ENCODE data around the gene CLTA.
A peak's percentile ranks its signal among the peaks of the same experiment; 100 is the strongest.

The CLTA gene, protein sequence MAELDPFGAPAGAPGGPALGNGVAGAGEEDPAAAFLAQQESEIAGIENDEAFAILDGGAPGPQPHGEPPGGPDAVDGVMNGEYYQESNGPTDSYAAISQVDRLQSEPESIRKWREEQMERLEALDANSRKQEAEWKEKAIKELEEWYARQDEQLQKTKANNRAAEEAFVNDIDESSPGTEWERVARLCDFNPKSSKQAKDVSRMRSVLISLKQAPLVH

DNA sequence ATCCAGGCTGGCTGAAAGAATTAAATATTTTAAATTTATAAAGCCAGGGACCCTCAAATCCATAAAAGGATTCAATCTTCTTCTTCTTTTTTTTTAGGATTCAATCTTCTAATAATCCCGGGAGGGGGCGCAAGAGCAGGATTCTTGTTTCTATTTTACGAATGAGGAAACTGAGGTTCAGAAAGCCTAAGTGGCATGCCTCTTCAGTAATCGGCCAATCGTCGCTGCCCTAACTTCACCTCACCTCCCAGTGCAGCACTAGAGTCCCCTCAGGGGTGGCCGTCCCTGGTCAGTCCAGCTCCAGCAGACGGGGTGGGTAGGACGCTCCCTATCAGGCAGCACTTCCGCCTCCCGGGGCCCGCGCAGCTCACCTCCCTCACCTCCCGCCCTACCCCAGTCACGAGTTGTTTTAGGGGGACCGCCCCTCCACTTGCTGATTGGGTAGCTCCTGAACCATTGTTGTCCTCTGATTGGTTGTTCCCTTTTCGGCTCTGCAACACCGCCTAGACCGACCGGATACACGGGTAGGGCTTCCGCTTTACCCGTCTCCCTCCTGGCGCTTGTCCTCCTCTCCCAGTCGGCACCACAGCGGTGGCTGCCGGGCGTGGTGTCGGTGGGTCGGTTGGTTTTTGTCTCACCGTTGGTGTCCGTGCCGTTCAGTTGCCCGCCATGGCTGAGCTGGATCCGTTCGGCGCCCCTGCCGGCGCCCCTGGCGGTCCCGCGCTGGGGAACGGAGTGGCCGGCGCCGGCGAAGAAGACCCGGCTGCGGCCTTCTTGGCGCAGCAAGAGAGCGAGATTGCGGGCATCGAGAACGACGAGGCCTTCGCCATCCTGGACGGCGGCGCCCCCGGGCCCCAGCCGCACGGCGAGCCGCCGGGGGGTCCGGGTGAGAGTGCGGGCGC is at the start of gene CLTA:
CLTA (plus strand) TSS at position 534 of the 902 bp plus-strand sequence; CDS start at position 670, 136 bp downstream.
- DNase-seq (ENCODE audit: low read depth, low spot score) = peak; percentile 94

DNA sequence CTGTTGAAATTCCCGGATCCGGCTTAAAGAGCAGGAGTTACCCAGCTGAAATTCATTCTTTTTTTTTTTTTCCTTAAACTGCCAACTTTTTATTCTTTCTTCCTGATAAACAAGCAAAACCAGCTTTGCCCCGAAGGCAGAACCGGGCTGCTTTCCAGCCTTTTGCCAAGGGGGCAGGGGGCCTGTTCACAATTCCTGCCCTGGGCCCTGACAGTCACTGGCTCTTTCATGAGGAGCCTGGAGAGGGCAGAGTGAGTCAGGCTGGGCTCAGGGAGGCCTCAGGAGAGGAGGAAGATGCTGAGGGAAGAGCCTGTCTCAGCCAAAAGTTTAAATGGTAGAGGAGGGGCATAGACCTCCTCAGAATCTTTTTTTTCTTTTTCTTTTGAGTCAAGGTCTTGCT is 49.4 kb upstream of the CLTA start:
- DNase-seq (ENCODE audit: low read depth, low spot score) = no peak

DNA sequence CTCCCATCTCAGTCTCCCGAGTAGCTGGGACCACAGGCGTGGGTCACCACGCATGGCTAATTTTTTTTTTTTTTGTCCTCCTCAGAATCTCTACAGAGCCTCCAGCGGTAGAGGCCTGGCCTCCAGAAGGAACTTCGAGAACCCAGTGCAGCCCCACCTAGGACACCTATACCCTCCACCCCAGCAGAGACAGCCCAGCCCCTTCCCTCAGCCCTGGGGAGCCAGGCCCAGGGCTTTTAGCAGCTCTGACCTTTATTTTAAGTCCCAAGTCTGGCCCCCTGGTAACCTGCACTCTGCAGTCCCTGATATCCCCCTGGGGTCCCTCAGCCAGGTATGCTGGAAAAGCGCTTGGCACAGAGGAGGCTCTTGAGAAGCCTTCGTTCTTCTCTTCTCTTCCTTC is 49.0 kb upstream of the CLTA start:
- no peak for DNase-seq (ENCODE audit: low read depth, low spot score)

DNA sequence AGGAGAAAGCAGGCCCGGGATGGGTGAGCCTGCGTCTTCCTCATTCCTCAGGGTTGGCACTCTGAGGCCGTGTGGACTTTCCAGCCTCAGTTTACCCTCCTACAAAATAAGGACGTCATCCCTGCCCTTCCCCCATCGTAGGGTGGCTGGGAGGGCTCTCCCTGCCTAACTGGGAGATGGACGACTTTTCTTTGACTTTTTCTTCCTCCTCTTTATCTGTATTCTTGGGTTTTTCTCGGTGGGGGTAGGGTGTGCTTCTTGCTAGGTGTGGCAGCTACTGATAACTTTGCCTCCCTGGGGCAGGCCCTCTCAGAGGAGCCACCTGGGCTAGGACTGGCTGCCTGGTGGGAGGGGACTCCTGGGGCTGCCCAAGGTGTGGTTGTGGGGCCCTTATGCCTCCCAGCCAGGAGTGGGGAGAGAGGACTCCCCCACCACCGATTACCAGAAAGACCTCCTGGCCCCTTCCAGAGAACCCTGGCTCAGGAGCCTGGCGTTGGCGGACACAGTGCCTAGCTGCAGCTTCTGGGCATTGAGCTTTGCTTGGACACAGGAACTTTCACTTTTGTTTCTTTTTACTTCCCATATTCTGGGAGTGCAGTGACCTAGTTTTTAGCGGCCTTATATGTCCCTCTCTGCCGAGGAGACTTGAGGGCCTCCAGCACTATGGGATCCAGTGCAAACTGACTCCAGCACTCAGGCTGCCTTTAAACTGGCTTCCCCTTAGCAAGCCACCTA is 48.0 kb upstream of the CLTA start:
- no peak for DNase-seq (ENCODE audit: low read depth, low spot score)

DNA sequence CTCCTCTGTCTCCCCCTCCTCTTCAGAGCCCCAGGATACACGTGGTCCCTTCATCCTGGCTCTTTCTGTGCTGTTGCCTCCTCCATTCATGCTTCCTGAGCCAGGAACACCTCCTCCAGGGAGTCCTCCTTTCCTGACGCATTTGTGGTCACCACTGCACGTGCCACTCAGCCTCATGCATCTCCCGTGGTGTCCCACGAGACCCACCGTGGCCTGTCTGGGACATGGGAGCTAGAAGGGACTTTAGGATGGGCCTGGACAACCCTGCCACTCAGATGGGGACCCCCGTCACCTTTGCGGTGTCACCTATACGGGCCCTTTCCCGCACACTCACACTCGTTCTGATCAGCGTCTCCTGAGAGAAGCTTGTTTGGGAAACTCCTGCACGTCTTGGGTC is 47.5 kb upstream of the CLTA start:
- DNase-seq (ENCODE audit: low read depth, low spot score) = no peak

DNA sequence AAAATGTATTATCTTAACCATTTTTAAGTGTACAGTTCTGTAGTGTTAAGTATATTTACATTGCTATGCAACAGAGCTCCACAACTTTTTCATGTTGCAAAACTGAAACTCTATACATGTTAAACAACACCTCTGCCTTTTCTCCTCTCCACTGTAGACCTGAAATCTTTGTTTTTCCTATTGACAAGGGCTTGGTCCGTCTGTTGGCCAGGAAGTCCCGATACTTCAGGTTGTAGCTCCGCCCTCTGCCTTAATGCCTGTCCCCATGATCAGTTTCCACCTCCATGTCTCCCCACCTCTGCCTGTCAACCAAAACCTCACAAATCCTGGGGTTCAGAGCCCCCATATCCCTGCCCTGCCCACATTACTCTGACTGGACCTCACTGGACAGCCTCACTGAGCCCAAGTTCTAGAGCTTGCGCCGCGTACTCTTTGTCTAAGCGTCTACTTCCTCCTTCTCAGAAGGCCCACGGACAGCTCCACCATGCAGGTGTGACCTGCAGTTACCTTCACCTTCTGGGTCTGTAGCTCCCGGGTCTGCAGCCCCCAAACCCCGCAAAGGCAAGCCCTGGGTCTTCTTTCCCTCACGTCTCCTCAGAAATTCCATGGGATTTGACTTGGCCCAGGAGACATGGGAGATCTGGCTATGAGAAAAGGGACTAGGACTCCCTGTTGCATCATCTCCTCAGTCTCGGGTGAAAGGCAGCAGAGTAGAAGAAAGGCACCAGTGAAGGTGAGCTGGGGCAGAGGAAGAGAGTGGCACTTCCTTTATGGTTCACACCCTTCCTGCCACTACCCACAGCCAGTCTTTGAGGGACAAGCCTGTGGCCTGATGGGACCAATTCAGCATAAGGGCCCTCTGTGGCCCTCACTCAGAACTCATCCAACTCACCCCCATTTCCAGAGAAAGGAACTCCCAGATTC is 46.1 kb upstream of the CLTA start:
- DNase-seq (ENCODE audit: low read depth, low spot score) = no peak

DNA sequence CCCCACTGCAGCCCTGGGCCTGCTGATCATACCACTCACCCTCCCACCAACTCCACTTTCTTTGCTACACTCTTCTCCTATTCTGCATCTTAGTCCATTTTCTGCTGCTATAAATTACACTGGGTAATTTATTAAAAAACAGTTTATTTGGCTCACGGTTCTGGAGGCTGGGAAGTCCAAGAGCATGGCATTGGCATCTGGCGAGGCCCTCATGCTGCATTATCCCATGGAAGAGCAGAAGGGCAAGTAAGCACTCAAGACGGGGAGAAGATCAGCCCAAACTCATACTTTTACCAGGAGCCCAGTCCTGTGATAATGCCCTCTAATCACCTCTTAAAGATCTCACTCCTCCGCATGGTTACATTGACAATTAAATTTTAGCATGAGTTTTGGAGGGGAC is 44.8 kb upstream of the CLTA start:
- DNase-seq (ENCODE audit: low read depth, low spot score) = no peak

DNA sequence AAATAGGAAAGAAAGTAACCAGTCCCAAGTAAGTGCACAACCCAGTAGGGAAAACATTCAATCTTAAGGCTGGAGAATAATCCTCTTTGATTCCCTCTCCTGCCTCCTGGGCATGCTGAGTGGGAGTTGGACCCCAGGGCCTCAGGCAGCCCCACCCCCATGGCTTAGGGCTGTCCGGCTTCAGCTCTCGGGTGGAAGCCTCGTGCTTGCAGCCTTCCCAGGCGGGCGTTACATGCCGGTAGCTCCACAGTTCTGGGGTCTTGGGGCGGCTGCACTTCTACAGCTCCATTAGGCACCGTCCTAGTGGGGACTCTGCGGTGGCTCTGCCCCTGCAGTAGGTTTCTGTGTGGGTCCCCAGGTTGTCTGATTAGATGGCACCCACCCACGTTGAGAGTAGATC is 44.1 kb upstream of the CLTA start:
- no peak for DNase-seq (ENCODE audit: low read depth, low spot score)

DNA sequence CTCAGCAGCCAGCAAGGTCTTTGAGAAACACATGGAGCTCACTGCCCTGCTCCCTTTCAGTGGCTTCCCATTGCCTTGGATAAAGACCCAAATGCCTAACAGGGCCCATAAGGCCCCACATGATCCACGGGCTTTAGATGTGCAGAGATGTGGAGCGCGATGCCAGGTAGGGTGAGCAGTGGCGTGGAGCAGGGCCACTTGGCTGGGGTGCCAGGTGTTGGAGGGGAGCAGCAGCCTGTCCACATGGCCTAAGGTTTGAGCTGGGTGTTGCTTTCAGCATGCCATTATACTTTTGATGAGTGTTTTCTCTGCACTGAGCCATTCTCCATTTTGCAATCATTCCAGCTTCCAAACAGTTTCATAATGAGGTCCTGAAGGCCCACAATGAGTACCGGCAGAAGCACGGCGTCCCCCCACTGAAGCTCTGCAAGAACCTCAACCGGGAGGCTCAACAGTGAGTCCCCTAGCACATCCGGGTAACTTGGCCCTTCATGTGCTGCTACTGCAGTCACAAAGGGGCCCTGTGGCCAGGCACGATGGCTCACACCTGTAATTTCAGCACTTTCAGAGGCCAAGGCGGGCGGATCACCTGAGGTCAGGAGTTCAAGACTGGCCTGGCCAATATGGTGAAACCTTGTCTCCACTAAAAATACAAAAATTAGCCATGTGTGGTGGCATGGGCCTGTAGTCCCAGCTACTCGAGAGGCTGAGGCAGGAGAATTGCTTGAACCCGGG is 43.1 kb upstream of the CLTA start:
- DNase-seq (ENCODE audit: low read depth, low spot score) = no peak

DNA sequence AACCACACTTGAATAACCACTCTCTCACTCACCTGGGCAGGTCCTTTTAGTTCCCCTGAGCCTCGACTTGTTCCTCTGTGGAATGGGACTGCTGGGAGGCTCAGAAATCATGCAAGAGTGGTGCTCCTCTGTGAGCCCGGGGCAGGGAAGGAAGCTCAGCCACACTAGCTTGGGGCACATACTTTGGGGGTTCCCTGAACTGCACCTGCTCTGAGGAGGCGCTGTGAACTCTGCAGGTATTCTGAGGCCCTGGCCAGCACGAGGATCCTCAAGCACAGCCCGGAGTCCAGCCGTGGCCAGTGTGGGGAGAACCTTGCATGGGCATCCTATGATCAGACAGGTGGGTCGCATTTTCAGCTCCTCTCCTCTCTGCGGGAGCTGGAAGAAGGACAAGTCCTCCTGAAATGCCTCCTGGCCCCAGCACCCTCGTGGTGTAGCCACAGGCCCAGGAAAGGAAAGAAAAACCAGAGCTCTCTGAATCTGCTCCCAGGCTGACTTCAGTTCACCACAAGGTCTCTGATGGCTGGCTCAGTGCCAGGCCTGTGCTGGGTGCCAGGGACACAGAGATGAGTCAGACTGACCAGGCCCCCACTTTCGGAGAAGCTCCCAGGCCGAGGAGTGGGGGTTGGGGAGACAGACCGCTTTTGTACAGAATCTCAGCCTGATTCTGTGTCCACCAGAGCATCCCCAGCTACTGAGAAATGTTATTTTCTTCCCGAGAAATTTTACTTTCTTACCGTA is 42.2 kb upstream of the CLTA start:
- peak; percentile 98 for DNase-seq (ENCODE audit: low read depth, low spot score)

DNA sequence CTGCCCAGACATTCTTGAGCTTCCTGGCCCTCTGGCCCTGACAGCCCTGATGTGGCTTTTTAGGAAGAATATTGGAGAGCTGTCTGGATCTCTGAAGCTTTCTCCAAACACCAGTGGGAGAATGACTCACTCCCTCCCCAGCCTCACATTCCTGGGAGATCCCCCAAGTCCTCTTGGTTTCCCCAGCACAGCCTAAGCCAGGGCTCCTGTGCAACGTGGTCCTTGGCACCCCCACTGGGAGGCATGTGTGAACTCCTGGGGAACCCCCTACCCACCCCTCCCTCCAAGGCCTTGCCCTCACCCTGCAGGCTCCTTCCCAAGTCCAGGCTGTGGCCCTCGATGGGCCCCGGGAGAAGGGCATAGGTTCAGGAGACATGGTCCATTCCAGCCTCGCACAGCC is 41.5 kb upstream of the CLTA start:
- DNase-seq (ENCODE audit: low read depth, low spot score) = no peak

DNA sequence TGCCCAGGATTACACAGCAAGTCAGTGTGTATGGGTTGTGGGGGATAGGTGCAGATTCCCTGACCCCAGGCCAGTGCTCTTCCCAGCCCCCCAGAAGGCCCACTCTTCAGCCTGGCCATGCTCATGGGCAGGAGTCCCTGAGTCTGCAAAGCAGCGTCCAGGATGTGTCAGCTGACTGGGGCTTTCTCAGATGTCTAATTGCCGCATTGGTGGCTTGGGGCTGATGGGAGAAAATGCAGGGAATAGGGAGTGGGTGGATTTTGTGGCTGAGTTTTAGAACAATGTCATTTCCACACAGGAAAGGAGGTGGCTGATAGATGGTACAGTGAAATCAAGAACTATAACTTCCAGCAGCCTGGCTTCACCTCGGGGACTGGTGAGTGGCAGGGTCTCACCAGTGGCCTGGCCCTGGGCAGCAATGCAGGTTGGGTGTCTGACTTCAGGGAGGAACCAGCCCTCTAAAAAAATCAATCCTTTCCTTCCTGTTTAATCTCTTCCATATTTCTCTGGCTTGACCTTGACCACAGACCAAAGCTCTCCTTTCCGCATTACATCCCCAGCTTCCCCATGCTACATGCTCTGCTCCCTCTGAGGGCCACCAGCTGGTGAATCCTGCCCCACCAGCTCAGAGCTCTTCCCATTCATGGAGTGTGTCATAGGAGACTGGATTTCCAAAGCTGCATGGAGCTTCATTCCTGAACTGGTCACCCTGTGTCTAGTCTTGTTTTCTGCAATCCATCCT is 40.0 kb upstream of the CLTA start:
- DNase-seq (ENCODE audit: low read depth, low spot score) = no peak

DNA sequence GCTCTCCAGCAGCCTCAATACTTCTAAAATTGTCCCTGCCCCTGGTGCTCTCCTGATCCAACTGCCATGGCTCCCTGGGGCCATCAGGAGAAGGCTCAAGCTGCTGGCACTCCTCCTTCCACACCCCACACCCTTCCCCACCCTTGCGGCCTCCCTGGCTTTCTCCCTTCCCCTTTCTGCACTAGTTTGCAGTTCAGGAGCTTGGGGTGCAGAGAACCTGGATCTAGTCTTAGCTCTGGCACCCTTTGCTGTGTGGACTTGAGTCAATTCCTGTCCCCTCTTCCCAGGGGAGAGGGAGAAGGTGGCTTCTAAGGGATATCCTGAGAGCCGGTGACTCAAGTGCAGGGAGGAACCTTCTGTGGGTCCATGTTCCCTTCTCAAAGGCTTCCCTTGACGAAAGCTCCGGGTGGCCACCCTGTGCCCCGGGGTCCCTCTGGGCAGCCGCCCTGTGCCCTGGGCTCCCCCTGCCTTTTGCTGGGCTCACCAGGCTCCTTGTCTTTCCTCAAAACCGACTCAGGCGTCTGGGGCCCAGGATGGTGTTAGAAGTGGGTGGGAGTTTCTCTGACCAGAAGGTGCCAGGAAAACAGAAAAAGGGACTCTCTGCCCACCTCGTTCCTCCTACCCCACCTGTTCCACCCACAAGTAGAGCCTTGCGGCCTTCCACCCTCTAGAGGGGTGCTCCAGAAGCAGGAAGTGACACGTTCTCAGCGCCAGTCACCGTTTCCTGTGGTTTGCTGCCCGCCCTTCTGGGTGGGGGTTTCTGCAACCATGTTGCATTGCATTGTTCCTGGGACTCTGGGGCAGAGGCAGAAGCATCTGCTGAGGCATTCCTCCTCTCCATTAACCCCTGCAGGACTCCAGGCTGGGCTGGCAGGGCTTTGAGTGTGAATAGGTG is 39.2 kb upstream of the CLTA start:
- DNase-seq (ENCODE audit: low read depth, low spot score) = no peak

DNA sequence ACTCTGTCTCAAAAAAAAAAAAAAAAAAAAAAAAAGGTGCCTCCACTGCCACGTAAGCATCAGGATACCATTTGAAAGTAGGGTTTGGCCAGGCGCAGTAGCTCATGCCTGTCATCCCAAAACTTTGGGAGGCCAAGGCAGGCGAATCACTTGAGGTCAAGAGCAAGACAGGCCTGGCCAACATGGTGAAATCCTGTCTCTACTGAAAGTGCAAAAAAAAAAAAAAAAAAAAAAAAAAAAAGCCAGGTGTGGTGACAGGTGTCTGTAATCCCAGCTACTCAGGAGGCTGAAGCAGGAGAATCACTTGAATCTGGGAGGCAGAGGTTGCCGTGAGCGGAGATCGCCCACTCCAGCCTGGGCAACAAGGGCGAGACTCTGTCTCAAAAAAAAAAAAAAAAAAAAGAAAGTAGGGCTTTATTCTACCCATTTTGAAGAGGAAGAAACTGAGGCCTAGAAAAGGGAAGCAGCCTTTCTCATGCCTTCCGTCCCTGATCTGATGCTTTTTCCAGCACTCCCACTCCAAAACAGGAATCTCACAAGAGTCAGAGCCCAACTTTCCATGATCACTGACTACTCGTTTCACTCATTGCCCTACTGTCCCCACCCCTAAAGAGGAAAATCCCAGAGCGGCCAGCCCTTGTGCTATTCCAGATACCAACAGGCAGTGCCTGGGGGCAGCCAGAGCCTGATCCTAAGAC is 37.8 kb upstream of the CLTA start:
- no peak for DNase-seq (ENCODE audit: low read depth, low spot score)

DNA sequence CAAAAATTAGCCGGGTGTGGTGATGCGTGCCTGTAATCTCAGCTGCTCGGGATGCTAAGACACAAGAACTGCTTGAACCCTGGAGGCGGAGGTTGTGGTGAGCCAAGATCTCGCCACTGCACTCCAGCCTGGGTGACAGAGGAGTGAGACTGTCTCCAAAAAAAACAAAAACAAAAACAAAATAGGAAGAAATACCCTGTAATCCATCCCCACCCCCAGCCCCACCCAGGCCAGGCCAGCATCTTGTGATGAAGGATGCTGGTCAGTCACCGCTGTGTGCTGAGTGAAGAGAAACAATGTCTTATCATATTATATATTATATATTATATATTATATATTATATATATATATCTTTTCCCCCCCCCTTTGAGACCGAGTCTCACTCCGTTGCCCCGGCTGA is 37.0 kb upstream of the CLTA start:
- DNase-seq (ENCODE audit: low read depth, low spot score) = no peak

DNA sequence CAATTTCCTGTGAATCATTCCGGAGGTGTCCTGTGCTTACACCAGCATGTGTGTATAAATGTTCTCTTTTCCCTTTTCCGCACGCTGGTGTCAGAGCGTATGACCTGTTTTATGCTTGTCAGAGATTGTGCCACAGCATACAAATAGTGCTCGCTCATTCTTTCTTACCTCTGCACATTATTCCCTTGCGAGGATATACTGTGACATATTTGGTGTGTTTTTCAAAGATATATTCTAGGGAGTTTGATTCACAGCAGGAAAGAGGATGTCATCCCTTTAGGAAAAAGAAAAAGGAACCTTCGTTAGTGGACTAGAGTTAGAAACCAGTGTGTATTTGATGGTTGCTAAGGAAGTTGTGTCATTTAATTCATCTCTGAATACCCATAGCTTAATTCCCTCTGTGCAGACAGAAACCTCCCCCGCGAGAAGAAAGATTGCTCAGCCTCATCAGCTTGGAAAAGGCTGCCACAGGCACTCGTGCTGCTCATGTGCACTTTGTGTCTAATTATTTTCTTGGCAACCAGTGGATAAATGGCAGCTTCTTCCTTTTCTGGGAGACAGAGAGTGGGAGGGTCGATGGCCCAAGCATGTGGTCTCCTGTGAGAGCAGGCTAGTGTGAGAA is 36.3 kb upstream of the CLTA start:
- DNase-seq (ENCODE audit: low read depth, low spot score) = no peak

DNA sequence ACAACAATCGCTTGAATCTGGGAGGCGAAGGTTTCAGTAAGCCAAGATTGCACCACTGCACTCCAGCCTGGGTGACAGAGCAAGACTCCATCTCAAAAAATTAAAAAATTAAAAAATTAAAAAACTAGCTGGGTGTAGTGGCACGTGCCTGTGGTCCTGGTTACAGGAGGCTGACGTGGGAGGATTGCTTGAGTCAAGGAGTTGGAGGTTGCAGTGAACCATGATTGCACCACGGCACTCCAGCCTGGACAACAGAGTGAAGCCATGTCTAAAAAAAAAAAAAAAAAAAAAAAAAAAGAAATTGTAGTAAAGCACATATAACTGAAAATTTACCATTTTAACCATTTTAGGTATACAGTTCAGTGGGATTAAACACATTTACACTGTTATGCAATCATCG is 34.6 kb upstream of the CLTA start:
- DNase-seq (ENCODE audit: low read depth, low spot score) = no peak

All from smooth muscle cell of the brain vasculature (primary cell).